ENCODE measurements around the gene RHOD.

DNA sequence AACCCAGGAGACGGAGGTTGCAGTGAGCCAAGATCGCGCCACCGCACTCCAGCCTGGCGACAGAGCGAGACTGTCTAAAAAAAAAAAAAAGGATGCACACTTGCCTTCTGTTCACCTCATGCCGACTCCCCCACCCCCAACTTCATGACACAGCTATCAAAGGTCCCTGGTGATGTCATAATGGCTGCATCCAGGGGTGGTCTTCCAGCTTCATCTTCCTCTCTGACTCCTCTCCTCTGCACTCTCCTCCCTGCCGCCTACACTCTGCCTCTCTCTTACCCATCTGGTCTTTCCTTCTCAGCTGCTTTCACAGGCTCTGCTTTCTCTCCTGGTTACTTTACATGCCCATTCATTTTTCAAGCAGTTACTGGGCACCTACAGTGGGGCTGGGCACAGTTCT is 46.0 kb downstream of the RHOD start:
- TF ChIP-seq RXRA (IDR thresholded peaks at IDR 0.05; ENCODE audit: borderline replicate concordance, low read depth) (no peak), EP300 (IDR thresholded peaks at IDR 0.05; ENCODE audit: borderline replicate concordance in 1 of 2, low read depth in 1 of 2, low read length in 1 of 2) (no peak), PBX3 (IDR thresholded peaks at IDR 0.05) (no peak), REST (IDR thresholded peaks at IDR 0.05; ENCODE audit: low read depth, low read length) (no peak), YY1 (IDR thresholded peaks at IDR 0.05; ENCODE audit: low read depth) (no peak), TAF1 (IDR thresholded peaks at IDR 0.05; ENCODE audit: borderline replicate concordance, low read depth, low read length) (no peak), RAD21 (IDR thresholded peaks at IDR 0.05; ENCODE audit: low read length) (no peak), TEAD4 (IDR thresholded peaks at IDR 0.05; ENCODE audit: borderline replicate concordance, insufficient read depth) (no peak), POLR2AphosphoS5 (IDR thresholded peaks at IDR 0.05; ENCODE audit: low read depth, low read length) (no peak)
- TF ChIP-seq, protein P1, sequence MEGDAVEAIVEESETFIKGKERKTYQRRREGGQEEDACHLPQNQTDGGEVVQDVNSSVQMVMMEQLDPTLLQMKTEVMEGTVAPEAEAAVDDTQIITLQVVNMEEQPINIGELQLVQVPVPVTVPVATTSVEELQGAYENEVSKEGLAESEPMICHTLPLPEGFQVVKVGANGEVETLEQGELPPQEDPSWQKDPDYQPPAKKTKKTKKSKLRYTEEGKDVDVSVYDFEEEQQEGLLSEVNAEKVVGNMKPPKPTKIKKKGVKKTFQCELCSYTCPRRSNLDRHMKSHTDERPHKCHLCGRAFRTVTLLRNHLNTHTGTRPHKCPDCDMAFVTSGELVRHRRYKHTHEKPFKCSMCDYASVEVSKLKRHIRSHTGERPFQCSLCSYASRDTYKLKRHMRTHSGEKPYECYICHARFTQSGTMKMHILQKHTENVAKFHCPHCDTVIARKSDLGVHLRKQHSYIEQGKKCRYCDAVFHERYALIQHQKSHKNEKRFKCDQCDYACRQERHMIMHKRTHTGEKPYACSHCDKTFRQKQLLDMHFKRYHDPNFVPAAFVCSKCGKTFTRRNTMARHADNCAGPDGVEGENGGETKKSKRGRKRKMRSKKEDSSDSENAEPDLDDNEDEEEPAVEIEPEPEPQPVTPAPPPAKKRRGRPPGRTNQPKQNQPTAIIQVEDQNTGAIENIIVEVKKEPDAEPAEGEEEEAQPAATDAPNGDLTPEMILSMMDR (IDR thresholded peaks at IDR 0.05) = no peak
- TF ChIP-seq, protein P2, sequence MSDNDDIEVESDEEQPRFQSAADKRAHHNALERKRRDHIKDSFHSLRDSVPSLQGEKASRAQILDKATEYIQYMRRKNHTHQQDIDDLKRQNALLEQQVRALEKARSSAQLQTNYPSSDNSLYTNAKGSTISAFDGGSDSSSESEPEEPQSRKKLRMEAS (IDR thresholded peaks at IDR 0.05; ENCODE audit: low read depth) = no peak

All from SK-N-SH (cell line).